GM20000 (cell line): ENCODE measurements around the gene ASIC3.

ENCODE experiments used
- DNase-seq: peaks from one replicate; pipeline ENCODE4 v3.0.0; 2012; ENCODE audit warnings: low spot score
- CTCF ChIP-seq: IDR thresholded peaks from 2 replicates; pipeline ENCODE4 v1.5.1; 2012; ENCODE audit warnings: mild to moderate bottlenecking, control low read depth; ENCODE audit errors: extremely low read depth, missing control alignments

The ASIC3 gene

GRCh38 chr7:151028948-151029501 lies 19.3 kb upstream of the ASIC3 start:
- DNase-seq = no peak
- no peak for TF ChIP-seq CTCF

- TF ChIP-seq CTCF = no peak
- no peak for DNase-seq
These were observed 17.3 kb upstream of the ASIC3 start for GRCh38 chr7:151031011-151031410.

- no peak for TF ChIP-seq CTCF
- no peak for DNase-seq
These were observed 15.1 kb upstream of the ASIC3 start for GRCh38 chr7:151032936-151033863.

- no peak for TF ChIP-seq CTCF
- DNase-seq = no peak
These were observed 14.5 kb upstream of the ASIC3 start for GRCh38 chr7:151033864-151034249.

GRCh38 chr7:151034312-151035025 lies 13.9 kb upstream of the ASIC3 start:
- no peak for TF ChIP-seq CTCF
- DNase-seq = no peak

GRCh38 chr7:151035026-151035717 lies 13.2 kb upstream of the ASIC3 start:
- TF ChIP-seq CTCF = no peak
- DNase-seq = no peak
